Uterus (tissue), 4 donors: ENCODE results near the gene TMBIM1. TPM values are rescaled to one million over a fixed set of nuclear protein-coding genes. Genes with fewer than 3 reads are reported as not detected.

ENCODE experiments used
- DNase-seq, 2 donors: peaks; one replicate each; pipeline ENCODE4 v3.0.0-alpha.2; 2019 to 2020
- H3K27ac ChIP-seq, 2 donors: fragments of 200-600 bp; sonication (generic); 1 replicate in 1 of 2; 2 replicates in 1 of 2; pipeline ENCODE4 v1.5.1; 2016 to 2018
- H3K27me3 ChIP-seq, 2 donors: fragments of 200-600 bp; sonication (generic); one replicate each; pipeline ENCODE4 v1.5.1; 2018 to 2019; ENCODE audit warnings: control low read depth in 1 of 2
- H3K36me3 ChIP-seq, 2 donors: fragments of 200-600 bp; sonication (generic); one replicate each; pipeline ENCODE4 v1.5.1; 2019; ENCODE audit warnings: control low read depth in 1 of 2
- H3K4me1 ChIP-seq, 2 donors: fragments of 200-600 bp; sonication (generic); one replicate each; pipeline ENCODE4 v1.5.1; 2018 to 2019; ENCODE audit warnings: control low read depth in 1 of 2
- H3K4me3 ChIP-seq, 2 donors: fragments of 200-600 bp; sonication (generic); 1 replicate in 1 of 2; 2 replicates in 1 of 2; pipeline ENCODE4 v1.5.1; 2018 to 2019; ENCODE audit warnings: mild to moderate bottlenecking in 1 of 2
- H3K9me3 ChIP-seq, 2 donors: fragments of 200-600 bp; sonication (generic); one replicate each; pipeline ENCODE4 v1.5.1; 2019; ENCODE audit warnings: control low read depth in 1 of 2
- CTCF ChIP-seq, 4 experiments: fragments of 200-600 bp in 2 of 4; fragments of 450-650 bp in 2 of 4; sonication (generic) in 2 of 4; IDR thresholded peaks; one replicate each; pipeline ENCODE4 v1.5.1; 2016 to 2019; ENCODE audit warnings: antibody characterized with exemption in 4 of 4, mild to moderate bottlenecking in 2 of 4, moderate library complexity in 1 of 4
- POLR2A ChIP-seq, 2 donors: fragments of 450-650 bp; IDR thresholded peaks; one replicate each; pipeline ENCODE4 v1.6.1; 2016; ENCODE audit warnings: antibody characterized with exemption in 2 of 2, mild to moderate bottlenecking in 1 of 2, moderate library complexity in 1 of 2
- intact Hi-C: fragments of 100-400 bp; cut with DNase I; formaldehyde crosslinking; loops from one replicate; pipeline ENCODE4 v1.15.1; 2023; ENCODE audit warnings: low total_unique reads
- total RNA-seq, 4 donors: library from RNA; depleted of rRNA in 3 of 4; stranded (reverse); fragments of >200 nt in 3 of 4; gene quantifications; one replicate each; pipeline versions ENCODE4 v1.1.0 to v1.2.4, GENCODE V29; 2014 to 2023
- donor health status: DM: yes; HTN: yes; CAD: no.

Gene TMBIM1
- total RNA-seq, 4 donors from 2014 or later = 112 to 166 (median 120) TPM

- Histone ChIP-seq H3K27ac (peak overlapping the region; percentile 89 to 93), H3K4me1 (peaks cover 4 to 7% of the 10 kb centered on the region in 2 donors), H3K36me3 (no peaks in the 10 kb centered on the region), H3K4me3 (no peak overlapping the region), H3K9me3 (no peaks in the 10 kb centered on the region), H3K27me3 (no peaks in the 10 kb centered on the region)
- TF ChIP-seq CTCF (IDR thresholded peaks at IDR 0.05) = no peak
- TF ChIP-seq POLR2A (IDR thresholded peaks at IDR 0.05) = no peak
- DNase-seq = no peak
- intact Hi-C loops = loop anchor here (10.0 kb wide), 1 partner anchor 45 kb away; the partner anchor contains the start of gene ARPC2
Observed at GRCh38 chr2:218260166-218260565, 32.1 kb downstream of the TMBIM1 start.

GRCh38 chr2:218259099-218259961 lies 33.0 kb downstream of the TMBIM1 start:
- H3K9me3 ChIP-seq = no peaks in the 10 kb centered on the region
- DNase-seq = peak; percentile 74 to 81
- intact Hi-C loops = no loop called here
- H3K27ac ChIP-seq = peak overlapping the region; percentile 89 to 93
- H3K36me3 ChIP-seq = no peaks in the 10 kb centered on the region
- TF ChIP-seq CTCF (IDR thresholded peaks at IDR 0.05) = no peak
- TF ChIP-seq POLR2A (IDR thresholded peaks at IDR 0.05) = peak in 1 of 2 donors; percentile 38
- H3K4me1 ChIP-seq = peaks cover 4 to 7% of the 10 kb centered on the region in 2 donors
- no peak overlapping the region for H3K4me3 ChIP-seq
- no peaks in the 10 kb centered on the region for H3K27me3 ChIP-seq

GRCh38 chr2:218257390-218257981 lies 34.8 kb downstream of the TMBIM1 start:
- H3K9me3 ChIP-seq = no peaks in the 10 kb centered on the region
- H3K4me3 ChIP-seq = no peak overlapping the region
- H3K36me3 ChIP-seq = no peaks in the 10 kb centered on the region
- DNase-seq = no peak
- peak in 1 of 4 experiments; percentile 11 for TF ChIP-seq CTCF (IDR thresholded peaks at IDR 0.05)
- TF ChIP-seq POLR2A (IDR thresholded peaks at IDR 0.05) = no peak
- H3K4me1 ChIP-seq = peaks cover 4 to 7% of the 10 kb centered on the region in 2 donors
- intact Hi-C loops = no loop called here
- H3K27ac ChIP-seq = peak overlapping the region in 1 of 2 donors; percentile 41
- H3K27me3 ChIP-seq = no peaks in the 10 kb centered on the region

GRCh38 chr2:218256612-218257350 lies 35.5 kb downstream of the TMBIM1 start:
- intact Hi-C loops = no loop called here
- DNase-seq = no peak
- Histone ChIP-seq H3K4me1 (peaks cover 4 to 7% of the 10 kb centered on the region in 2 donors), H3K9me3 (no peaks in the 10 kb centered on the region), H3K27ac (no peak overlapping the region), H3K36me3 (no peaks in the 10 kb centered on the region), H3K27me3 (no peaks in the 10 kb centered on the region), H3K4me3 (no peak overlapping the region)
- TF ChIP-seq CTCF (IDR thresholded peaks at IDR 0.05) = no peak
- TF ChIP-seq POLR2A (IDR thresholded peaks at IDR 0.05) = no peak
